ENCODE results near the gene KAT2B. TPM values are rescaled to one million over a fixed set of nuclear protein-coding genes. Genes with fewer than 3 reads are reported as not detected.

KAT2B gene
- total and polyA plus RNA-seq, 10 donors, result 13.6 to 64.3 (median 54.1) TPM

DNA sequence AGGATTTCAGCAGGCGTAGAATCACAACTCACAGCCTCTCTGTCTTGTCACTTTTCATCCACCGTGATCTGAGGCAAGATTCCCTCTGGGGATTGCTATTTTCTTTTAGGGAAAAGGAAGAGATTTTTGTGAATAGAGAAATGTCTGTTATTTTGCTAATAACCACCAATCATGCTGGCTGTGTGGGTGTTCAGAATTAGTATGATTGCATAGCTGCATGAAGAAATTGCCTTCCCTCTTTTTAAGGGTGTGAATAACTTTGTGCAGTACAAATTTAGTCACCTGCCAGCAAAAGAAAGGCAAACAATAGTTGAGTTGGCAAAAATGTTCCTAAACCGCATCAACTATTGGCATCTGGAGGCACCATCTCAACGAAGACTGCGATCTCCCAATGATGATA lies 60.8 kb downstream of the KAT2B start:
- TF ChIP-seq CTCF (IDR thresholded peaks at IDR 0.05 in 8 of 11, conservative IDR thresholded peaks at IDR 0.05 in 3 of 11), result no peak
- TF ChIP-seq POLR2A (IDR thresholded peaks at IDR 0.05), result no peak
- TF ChIP-seq POLR2AphosphoS5 (IDR thresholded peaks at IDR 0.05), result no peak
- 93 to 100% (median 97%) methylated on average over 5 of the region's 5 CpGs for WGBS, 5 donors
- DNase-seq, result no peak
- no peak overlapping the region for H3K27ac ChIP-seq
- no peaks in the 10 kb centered on the region for H3K27me3 ChIP-seq (replicated peaks in 1 of 7)
- H3K36me3 ChIP-seq, result peaks cover 0 to 55% (median 12%) of the 10 kb centered on the region in 6 donors
- H3K4me1 ChIP-seq, result peaks cover 9 to 40% (median 23%) of the 10 kb centered on the region in 6 donors
- intact Hi-C loops (cut with DNase I; ENCODE audit: low total_unique reads), result no loop called here
- no peaks in the 10 kb centered on the region for H3K9me3 ChIP-seq
- no peak overlapping the region for H3K4me3 ChIP-seq

DNA sequence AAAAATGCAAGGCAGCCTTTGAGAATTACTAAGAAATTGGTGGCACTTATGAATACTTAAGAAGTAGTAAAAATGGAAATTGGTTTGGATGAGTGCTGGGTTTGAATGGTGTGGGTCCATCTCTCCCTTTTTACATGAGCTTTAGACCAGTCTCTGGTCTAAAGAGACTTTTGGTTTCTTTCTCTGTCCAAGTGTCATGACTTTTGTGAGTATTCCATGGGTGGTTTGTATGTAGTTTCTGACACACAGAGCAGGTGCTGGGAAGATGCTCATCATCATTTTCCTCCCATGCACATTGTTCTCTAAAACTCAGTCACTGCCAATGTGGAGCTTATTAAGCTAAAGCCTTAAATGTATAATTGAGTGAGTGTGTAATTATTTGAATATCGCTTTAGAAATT lies 63.5 kb downstream of the KAT2B start:
- DNase-seq, result no peak
- WGBS, 5 donors, result 94 to 100% (median 95%) methylated on average over 1 of the region's 1 CpG
- Histone ChIP-seq H3K4me1 (peaks cover 9 to 40% (median 23%) of the 10 kb centered on the region in 6 donors), H3K4me3 (no peak overlapping the region), H3K9me3 (no peaks in the 10 kb centered on the region), H3K27ac (peak overlapping the region in 5 of 8 donors; percentile 31 to 69 (median 42)), H3K27me3 (replicated peaks in 1 of 7) (no peaks in the 10 kb centered on the region), H3K36me3 (peaks cover 0 to 29% (median 4%) of the 10 kb centered on the region in 6 donors)
- intact Hi-C loops (cut with DNase I; ENCODE audit: low total_unique reads), result no loop called here
- TF ChIP-seq POLR2A (IDR thresholded peaks at IDR 0.05) (no peak), CTCF (IDR thresholded peaks at IDR 0.05 in 8 of 11, conservative IDR thresholded peaks at IDR 0.05 in 3 of 11) (no peak), POLR2AphosphoS5 (IDR thresholded peaks at IDR 0.05) (no peak)

GRCh38 chr3:20104167-20104661 lies 64.0 kb downstream of the KAT2B start:
- WGBS, 5 donors, result 15 to 32% (median 30%) methylated on average over 5 of the region's 5 CpGs
- H3K36me3 ChIP-seq, result peaks cover 0 to 24% (median 4%) of the 10 kb centered on the region in 6 donors
- H3K27ac ChIP-seq, result peak overlapping the region in 5 of 8 donors; percentile 31 to 69 (median 42)
- no peaks in the 10 kb centered on the region for H3K9me3 ChIP-seq
- H3K4me3 ChIP-seq, result no peak overlapping the region
- DNase-seq, result no peak
- no peaks in the 10 kb centered on the region for H3K27me3 ChIP-seq (replicated peaks in 1 of 7)
- intact Hi-C loops (cut with DNase I; ENCODE audit: low total_unique reads), result no loop called here
- peaks cover 9 to 40% (median 23%) of the 10 kb centered on the region in 6 donors for H3K4me1 ChIP-seq
- TF ChIP-seq CTCF (IDR thresholded peaks at IDR 0.05 in 8 of 11, conservative IDR thresholded peaks at IDR 0.05 in 3 of 11) (no peak), POLR2AphosphoS5 (IDR thresholded peaks at IDR 0.05) (peak in 1 of 3 donors; percentile 32)

- peak overlapping the region in 2 of 8 donors; percentile 59 to 69 for H3K27ac ChIP-seq
These were observed 65.5 kb downstream of the KAT2B start for GRCh38 chr3:20105513-20106280.

More at GRCh38 chr3:20105513-20106280, 65.5 kb downstream of the KAT2B start:
- intact Hi-C loops (cut with DNase I; ENCODE audit: low total_unique reads), result no loop called here
- Histone ChIP-seq H3K4me3 (no peak overlapping the region), H3K36me3 (peaks cover 0 to 24% (median 4%) of the 10 kb centered on the region in 6 donors), H3K9me3 (no peaks in the 10 kb centered on the region), H3K27me3 (replicated peaks in 1 of 7) (no peaks in the 10 kb centered on the region), H3K4me1 (peaks cover 9 to 32% (median 23%) of the 10 kb centered on the region in 6 donors)
- no peak for TF ChIP-seq POLR2A (IDR thresholded peaks at IDR 0.05)
- no peak for TF ChIP-seq CTCF (IDR thresholded peaks at IDR 0.05 in 8 of 11, conservative IDR thresholded peaks at IDR 0.05 in 3 of 11)
- no peak for TF ChIP-seq POLR2AphosphoS5 (IDR thresholded peaks at IDR 0.05)
- WGBS, 5 donors, result 71 to 87% (median 78%) methylated on average over 7 of the region's 7 CpGs
- DNase-seq, result no peak
